Aorta (tissue), 5 donors: Measurements from ENCODE around the gene GSDMA. TPM values are rescaled to one million over a fixed set of nuclear protein-coding genes. Genes with fewer than 3 reads are reported as not detected.

Experiments used
- ATAC-seq: fragments of 200-7000 bp; cut with Tn5 transposase; one replicate; pipeline ENCODE4 v1.9.1; 2022; ENCODE audit warnings: moderate library complexity; ENCODE audit not compliant: low FRiP score
- DNase-seq, 2 donors: peaks; one replicate each; pipeline ENCODE4 v3.0.0-alpha.2; 2020
- H3K27ac ChIP-seq, 2 donors: one replicate each; pipeline ENCODE4 v1.5.1; 2013; ENCODE audit warnings: low read length in 2 of 2, mild to moderate bottlenecking in 2 of 2, moderate library complexity in 2 of 2, control low read depth in 1 of 2, inconsistent platforms in 1 of 2, low read depth in 1 of 2
- H3K27me3 ChIP-seq, 2 donors: one replicate each; pipeline ENCODE4 v1.6.1; 2013; ENCODE audit warnings: control low read depth in 1 of 2, low read length in 1 of 2, mild to moderate bottlenecking in 1 of 2, moderate library complexity in 1 of 2; ENCODE audit not compliant: insufficient read depth in 2 of 2, control insufficient read depth in 1 of 2
- H3K36me3 ChIP-seq, 2 donors: one replicate each; pipeline ENCODE4 v1.6.1; 2013; ENCODE audit warnings: control low read depth in 1 of 2, low read length in 1 of 2, mild to moderate bottlenecking in 1 of 2; ENCODE audit not compliant: insufficient read depth in 2 of 2, control insufficient read depth in 1 of 2
- H3K4me1 ChIP-seq, 2 donors: one replicate each; pipeline ENCODE4 v1.6.1; 2013; ENCODE audit warnings: low read length in 2 of 2, control low read depth in 1 of 2, mild to moderate bottlenecking in 1 of 2, moderate library complexity in 1 of 2; ENCODE audit not compliant: insufficient read depth in 2 of 2, control insufficient read depth in 1 of 2
- H3K4me3 ChIP-seq, 2 donors: one replicate each; pipeline ENCODE4 v1.5.1; 2013; ENCODE audit warnings: low read length in 2 of 2, control low read depth in 1 of 2, mild to moderate bottlenecking in 1 of 2
- H3K9me3 ChIP-seq: one replicate; pipeline ENCODE4 v1.6.1; 2013; ENCODE audit warnings: mild to moderate bottlenecking, low read length; ENCODE audit not compliant: control insufficient read depth
- WGBS, 2 donors: extraction: QIAGEN DNeasy Blood & Tissue Kit; methylation state at CpG; one replicate each; pipeline ENCODE4 v1.1.7; 2013; 5-methylcytosine and 5-hydroxymethylcytosine counted together
- intact Hi-C, 2 donors: fragments of 100-400 bp; cut with DNase I; formaldehyde crosslinking; loops; one replicate each; pipeline versions ENCODE4 v1.14.2 to v1.15.0; 2022
- microRNA-seq, 2 donors: library from miRNA; unstranded; fragments of <30 nt; microRNA quantifications; one replicate each; pipeline ENCODE4 v1.2.0, GENCODE V29; 2020
- polyA plus RNA-seq, 2 donors: library from polyadenylated mRNA; stranded (reverse); fragments of 200-250 nt; gene quantifications; one replicate each; pipeline ENCODE4 v1.2.3, GENCODE V29; 2013
- total RNA-seq, 2 donors: library from RNA; stranded (reverse); fragmentation: NEBNext Ultra II Directional; extraction: Animal tissue kit (Norgen Biotek cat#: 25700); gene quantifications; one replicate each; pipeline ENCODE4 v1.2.1, GENCODE V29; 2021
- donor health status: healthy with polysubstance abuse.
- donor health status: Bipolar disorder and iron deficiency.
- donor health status: DM: no; HTN: no; CAD: no.
- donor health status: DM: no; HTN: no; CAD: no.
- donor health status: DM: yes; HTN: yes; CAD: no.

The GSDMA gene
- total and polyA plus RNA-seq, 4 donors = 0.28 to 6.2 (median 1.2) TPM; not detected in 1

GRCh38 chr17:40022961-40023541 is 60.2 kb downstream of the GSDMA start:
- Histone ChIP-seq H3K4me1 (no peaks in the 10 kb centered on the region), H3K27me3 (no peaks in the 10 kb centered on the region), H3K4me3 (no peak overlapping the region), H3K27ac (no peak overlapping the region), H3K9me3 (no peaks in the 10 kb centered on the region), H3K36me3 (peaks cover 0 to 4% of the 10 kb centered on the region in 2 donors)
- intact Hi-C loops = no loop called here
- ATAC-seq (no peak), DNase-seq (no peak)
- WGBS, 2 donors = 65 to 67% methylated on average over 19 of the region's 19 CpGs

GRCh38 chr17:40023590-40024292 is 60.9 kb downstream of the GSDMA start:
- intact Hi-C loops = no loop called here
- H3K9me3 ChIP-seq = no peaks in the 10 kb centered on the region
- peak; percentile 6 for ATAC-seq
- H3K4me3 ChIP-seq = no peak overlapping the region
- H3K36me3 ChIP-seq = peaks cover 0 to 4% of the 10 kb centered on the region in 2 donors
- no peaks in the 10 kb centered on the region for H3K27me3 ChIP-seq
- no peaks in the 10 kb centered on the region for H3K4me1 ChIP-seq
- WGBS, 2 donors = 41 to 48% methylated on average over 9 to 10 of the region's 10 CpGs
- H3K27ac ChIP-seq = no peak overlapping the region
- DNase-seq = no peak

DNA sequence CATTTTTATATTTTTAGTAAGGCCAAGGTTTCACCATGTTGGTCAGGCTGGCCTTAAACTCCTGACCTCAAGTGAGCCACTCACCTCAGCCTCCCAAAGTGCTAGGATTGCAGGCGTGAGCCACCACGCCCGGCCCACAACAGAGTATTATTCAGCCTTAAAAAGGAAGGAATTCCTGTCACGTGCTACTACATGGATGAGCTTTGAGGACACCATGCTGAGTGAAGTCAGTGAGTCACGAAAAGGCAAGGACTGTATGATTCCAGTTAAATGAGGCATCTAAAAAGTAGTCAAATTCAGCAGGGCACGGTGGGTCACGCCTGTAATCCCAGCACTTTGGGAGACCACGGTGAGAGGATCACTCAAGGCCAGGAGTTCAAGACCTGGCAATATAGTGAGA is 62.1 kb downstream of the GSDMA start:
- H3K4me1 ChIP-seq = no peaks in the 10 kb centered on the region
- H3K4me3 ChIP-seq = no peak overlapping the region
- 92 to 94% methylated on average over 8 of the region's 8 CpGs for WGBS, 2 donors
- intact Hi-C loops = no loop called here
- ATAC-seq = no peak
- no peak overlapping the region for H3K27ac ChIP-seq
- H3K27me3 ChIP-seq = no peaks in the 10 kb centered on the region
- no peak for DNase-seq
- no peaks in the 10 kb centered on the region for H3K9me3 ChIP-seq
- peaks cover 0 to 8% of the 10 kb centered on the region in 2 donors for H3K36me3 ChIP-seq

DNA sequence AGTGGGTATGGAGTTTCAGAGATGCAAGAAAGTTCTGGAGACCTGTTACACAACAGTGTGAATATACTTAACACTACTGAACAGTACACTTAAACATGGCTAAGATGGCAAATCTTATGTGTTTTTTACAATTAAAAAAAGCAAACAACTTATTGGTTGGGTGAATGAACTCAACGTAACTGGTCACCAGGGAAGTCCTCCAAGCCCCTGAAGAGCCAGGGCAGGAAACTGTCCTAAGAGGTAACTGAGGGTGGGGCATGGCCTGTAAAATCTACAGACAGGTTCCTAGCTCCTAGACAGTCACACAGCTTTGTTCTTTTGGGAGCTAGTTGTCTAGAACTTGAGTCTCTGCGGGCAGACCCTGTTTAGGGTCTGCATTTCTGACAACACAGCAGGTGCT is 62.8 kb downstream of the GSDMA start:
- Histone ChIP-seq H3K9me3 (no peaks in the 10 kb centered on the region), H3K4me1 (no peaks in the 10 kb centered on the region), H3K27me3 (no peaks in the 10 kb centered on the region), H3K36me3 (peaks cover 0 to 8% of the 10 kb centered on the region in 2 donors), H3K4me3 (no peak overlapping the region), H3K27ac (no peak overlapping the region)
- intact Hi-C loops = no loop called here
- ATAC-seq (no peak), DNase-seq (no peak)
- WGBS, 2 donors = 86 to 90% methylated on average over 2 of the region's 2 CpGs

GRCh38 chr17:40025991-40026815 is 63.4 kb downstream of the GSDMA start:
- H3K36me3 ChIP-seq = peaks cover 0 to 10% of the 10 kb centered on the region in 2 donors
- H3K27me3 ChIP-seq = no peaks in the 10 kb centered on the region
- no peak overlapping the region for H3K27ac ChIP-seq
- no peaks in the 10 kb centered on the region for H3K4me1 ChIP-seq
- DNase-seq = no peak
- ATAC-seq = no peak
- no peaks in the 10 kb centered on the region for H3K9me3 ChIP-seq
- H3K4me3 ChIP-seq = no peak overlapping the region
- 82 to 84% methylated on average over 22 of the region's 22 CpGs for WGBS, 2 donors
- intact Hi-C loops = no loop called here

DNA sequence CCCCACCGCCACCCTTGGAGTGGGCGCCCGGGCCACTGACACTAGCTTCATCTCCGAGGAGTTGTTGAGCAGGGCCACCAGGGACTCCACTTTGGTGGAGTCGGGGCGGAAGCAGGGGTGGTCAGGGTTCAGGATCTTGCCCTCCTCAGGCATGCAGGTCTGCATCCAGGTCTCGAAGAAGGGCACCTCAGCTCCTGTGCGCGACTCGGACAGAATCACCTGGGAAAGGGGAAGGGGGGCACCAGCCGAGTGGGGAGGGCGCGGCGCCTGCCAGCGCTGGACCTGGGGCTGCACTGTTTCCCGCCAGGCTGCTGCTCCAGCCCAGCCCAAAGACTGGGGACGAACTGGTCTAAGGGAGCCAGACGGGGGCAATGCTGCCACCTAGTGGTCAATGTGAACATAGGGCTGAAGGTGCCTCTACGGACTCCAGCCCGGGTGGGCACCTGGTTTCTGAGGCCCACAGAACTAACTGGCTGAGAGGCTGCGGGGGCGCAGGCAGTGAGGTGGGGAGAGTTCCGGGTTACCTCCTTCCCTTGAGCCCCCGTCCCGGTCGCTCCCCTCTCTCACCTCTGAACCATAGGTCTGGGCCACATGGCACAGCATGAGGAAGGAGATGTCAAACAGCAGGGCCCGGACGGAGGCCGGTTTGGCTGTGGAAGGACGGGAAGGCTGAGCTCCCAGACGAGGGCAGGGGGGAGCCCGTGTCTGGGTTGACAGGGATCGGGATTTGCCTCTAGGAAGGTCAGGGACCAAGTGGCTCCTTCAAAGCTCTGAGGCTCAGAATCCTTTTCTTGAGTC is 64.2 kb downstream of the GSDMA start:
- H3K4me3 ChIP-seq = no peak overlapping the region
- peaks cover 0 to 16% of the 10 kb centered on the region in 2 donors for H3K36me3 ChIP-seq
- H3K4me1 ChIP-seq = no peaks in the 10 kb centered on the region
- 23 to 27% methylated on average over 33 of the region's 33 CpGs for WGBS, 2 donors
- ATAC-seq (peak; percentile 92), DNase-seq (peak; percentile 85 to 93)
- no peaks in the 10 kb centered on the region for H3K27me3 ChIP-seq
- intact Hi-C loops = no loop called here
- no peak overlapping the region for H3K27ac ChIP-seq
- H3K9me3 ChIP-seq = no peaks in the 10 kb centered on the region

Small RNAs within 50 kb of the gene (microRNA-seq; reads per million reads assigned to microRNA genes)
- gene MIR6884 = 0 to 1.2 reads per million in 2 donors

Other genes with a start within 250 kb of the GSDMA start
- 10 to 100 TPM; 21.6 to 28.2 TPM for gene MIEN1, start 232.5 kb upstream of the GSDMA start, total RNA-seq
- 10 to 100 TPM; 63.9 to 82.4 TPM for gene MIEN1, start 232.5 kb upstream of the GSDMA start, polyA plus RNA-seq
- gene GRB7, start 225.1 kb upstream of the GSDMA start, total RNA-seq = 1 to 10 TPM in 1 of 2 donors, under 1 TPM in 1; 0.42 to 1.6 TPM
- under 1 TPM; 0.23 to 0.75 TPM for gene GRB7, start 225.1 kb upstream of the GSDMA start, polyA plus RNA-seq
- 1 to 10 TPM; 1.7 to 2.8 TPM for gene IKZF3, start 98.7 kb upstream of the GSDMA start, total RNA-seq
- gene IKZF3, start 98.7 kb upstream of the GSDMA start, polyA plus RNA-seq = under 1 TPM; 0.03 to 0.75 TPM
- not detected for gene ZPBP2, start 94.8 kb upstream of the GSDMA start, total RNA-seq
- not detected for gene ZPBP2, start 94.8 kb upstream of the GSDMA start, polyA plus RNA-seq
- 10 to 100 TPM in 1 of 2 donors, 1 to 10 TPM in 1; 9.7 to 14.5 TPM for gene GSDMB, start 44.4 kb upstream of the GSDMA start, total RNA-seq
- 10 to 100 TPM; 16.7 to 30.1 TPM for gene GSDMB, start 44.4 kb upstream of the GSDMA start, polyA plus RNA-seq
- 10 to 100 TPM; 44.2 to 45.0 TPM for gene ORMDL3, start 35.4 kb upstream of the GSDMA start, total RNA-seq
- 10 to 100 TPM; 50.4 to 74.0 TPM for gene ORMDL3, start 35.4 kb upstream of the GSDMA start, polyA plus RNA-seq
- not detected for gene LRRC3C, start 35.3 kb upstream of the GSDMA start, total RNA-seq
- not detected for gene LRRC3C, start 35.3 kb upstream of the GSDMA start, polyA plus RNA-seq
- gene PSMD3, start 17.8 kb downstream of the GSDMA start, total RNA-seq = 10 to 100 TPM; 60.5 to 60.9 TPM
- gene PSMD3, start 17.8 kb downstream of the GSDMA start, polyA plus RNA-seq = 10 to 100 TPM; 27.0 to 59.3 TPM
- gene CSF3, start 52.4 kb downstream of the GSDMA start, total RNA-seq = 1 to 10 TPM in 1 of 2 donors, under 1 TPM in 1; 0.39 to 5.4 TPM
- gene CSF3, start 52.4 kb downstream of the GSDMA start, polyA plus RNA-seq = 1 to 10 TPM in 1 of 2 donors, not detected in 1; 2.7 TPM
- gene MED24, start 91.4 kb downstream of the GSDMA start, total RNA-seq = 10 to 100 TPM; 60.8 to 70.9 TPM
- gene MED24, start 91.4 kb downstream of the GSDMA start, polyA plus RNA-seq = 10 to 100 TPM; 20.7 to 66.5 TPM
- gene THRA, start 100.0 kb downstream of the GSDMA start, total RNA-seq = 10 to 100 TPM; 53.7 to 62.3 TPM
- 10 to 100 TPM; 38.9 to 52.1 TPM for gene THRA, start 100.0 kb downstream of the GSDMA start, polyA plus RNA-seq
- gene NR1D1, start 137.6 kb downstream of the GSDMA start, total RNA-seq = 10 to 100 TPM; 18.4 to 53.6 TPM
- gene NR1D1, start 137.6 kb downstream of the GSDMA start, polyA plus RNA-seq = 10 to 100 TPM in 1 of 2 donors, 1 to 10 TPM in 1; 8.6 to 28.5 TPM
- gene MSL1, start 159.0 kb downstream of the GSDMA start, total RNA-seq = 100 to 1,000 TPM in 1 of 2 donors, 10 to 100 TPM in 1; 81.0 to 100 TPM
- gene MSL1, start 159.0 kb downstream of the GSDMA start, polyA plus RNA-seq = 100 to 1,000 TPM in 1 of 2 donors, 10 to 100 TPM in 1; 21.2 to 171 TPM
- 100 to 1,000 TPM; 115 to 116 TPM for gene CASC3, start 177.5 kb downstream of the GSDMA start, total RNA-seq
- gene CASC3, start 177.5 kb downstream of the GSDMA start, polyA plus RNA-seq = 10 to 100 TPM; 68.3 to 94.7 TPM
- gene RAPGEFL1, start 214.5 kb downstream of the GSDMA start, total RNA-seq = 10 to 100 TPM; 13.9 to 16.6 TPM
- gene RAPGEFL1, start 214.5 kb downstream of the GSDMA start, polyA plus RNA-seq = 1 to 10 TPM; 6.4 to 8.5 TPM